22Rv1 (cell line): ENCODE measurements around the gene CRYZL1.
A peak's percentile ranks its signal among the peaks of the same experiment; 100 is the strongest.
"Not testable (repeated sequence)": the region's sequence is repeated elsewhere in the genome, so short reads cannot be mapped to it uniquely, and the experiment has no call there.

Source experiments
- H3K27ac ChIP-seq: fragments of 450-650 bp; 2 replicates; pipeline ENCODE4 v1.5.1; 2017
- CTCF ChIP-seq: fragments of 450-650 bp; IDR thresholded peaks from 2 replicates; pipeline ENCODE4 v1.5.1; 2017; ENCODE audit warnings: mild to moderate bottlenecking
- ZFX ChIP-seq: fragments of 450-650 bp; IDR thresholded peaks from 2 replicates; pipeline ENCODE4 v1.6.1; 2017; ENCODE audit warnings: antibody characterized with exemption, borderline replicate concordance

The CRYZL1 gene

GRCh38 chr21:33684068-33684467 lies 42.5 kb upstream of the CRYZL1 start:
- no peak overlapping the region for H3K27ac ChIP-seq
- TF ChIP-seq CTCF (no peak), ZFX (no peak)

DNA sequence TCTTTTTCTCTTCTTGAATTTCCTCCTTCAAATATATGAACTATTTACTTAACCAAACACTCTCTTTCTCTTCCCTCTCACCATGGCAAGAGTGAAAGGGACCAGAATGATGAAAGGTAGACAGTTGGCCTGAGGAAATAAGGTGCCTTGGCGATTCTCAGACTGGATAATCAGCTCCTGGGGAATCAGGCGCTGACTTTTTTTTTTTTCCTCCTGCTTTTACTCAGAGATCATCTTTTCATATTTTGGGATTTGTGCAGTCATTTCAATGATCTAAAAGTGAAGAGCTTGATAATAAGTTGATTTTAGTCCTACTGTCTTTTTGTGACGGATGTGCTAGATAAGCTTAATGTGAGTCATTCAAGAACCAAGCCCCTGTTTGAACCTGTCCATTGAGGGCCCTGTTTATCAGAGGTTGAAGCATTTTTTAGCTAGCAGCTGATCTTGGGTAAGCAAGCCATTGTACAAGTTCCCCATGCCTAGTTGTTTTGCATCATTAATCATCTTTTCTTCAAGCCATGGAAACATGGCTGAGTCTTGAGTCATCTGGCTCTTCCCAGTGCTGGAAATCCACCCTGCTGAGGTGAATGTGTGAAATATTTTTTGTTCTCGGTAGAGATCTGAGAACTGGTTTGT lies 41.6 kb upstream of the CRYZL1 start:
- TF ChIP-seq ZFX (no peak), CTCF (no peak)
- H3K27ac ChIP-seq = no peak overlapping the region

DNA sequence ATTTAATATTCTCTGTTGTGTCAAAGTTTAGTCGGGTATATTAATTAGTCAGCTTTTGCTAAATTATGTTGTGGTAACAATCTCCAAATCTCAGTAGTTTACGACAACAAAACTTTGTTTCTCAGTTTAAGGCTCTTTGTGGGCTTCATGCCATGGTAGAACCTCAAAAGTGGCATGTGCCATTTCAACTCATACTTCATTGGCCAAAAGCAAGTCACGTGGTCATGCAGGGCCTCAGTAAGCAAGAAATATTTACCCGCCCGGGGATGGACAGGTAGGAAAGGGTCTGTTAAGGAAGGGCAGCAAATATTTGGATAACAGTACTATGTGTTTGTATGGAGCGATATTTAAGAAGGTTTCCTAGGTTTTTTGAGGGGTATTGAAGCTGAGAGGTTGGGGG lies 39.3 kb upstream of the CRYZL1 start:
- no peak for TF ChIP-seq CTCF
- no peak for TF ChIP-seq ZFX
- no peak overlapping the region for H3K27ac ChIP-seq

- no peak for TF ChIP-seq ZFX
- no peak for TF ChIP-seq CTCF
These were observed 35.9 kb upstream of the CRYZL1 start for GRCh38 chr21:33677450-33677849.

DNA sequence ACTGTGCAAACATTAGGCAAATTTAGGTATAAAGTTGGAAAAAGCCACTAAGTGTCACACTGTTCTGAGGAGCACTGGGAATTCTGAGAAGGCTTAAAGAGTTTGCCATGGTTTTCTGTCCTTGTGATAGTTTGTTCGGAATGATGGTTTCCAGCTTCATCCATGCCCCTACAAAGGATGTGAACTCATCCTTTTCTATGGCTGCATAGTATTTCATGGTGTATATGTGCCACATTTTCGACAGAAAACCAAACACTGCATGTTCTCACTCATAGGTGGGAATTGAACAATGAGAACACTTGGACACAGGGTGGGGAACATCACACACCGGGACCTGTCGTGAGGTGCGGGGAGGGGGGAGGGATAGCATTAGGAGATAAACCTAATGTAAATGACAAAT lies 35.1 kb upstream of the CRYZL1 start:
- H3K27ac ChIP-seq = not testable (repeated sequence)

More at GRCh38 chr21:33677450-33677849, 35.9 kb upstream of the CRYZL1 start:
- 0 out of 2 replicates have a peak overlapping the region, but pooled peaks have one; percentile 77 for H3K27ac ChIP-seq

GRCh38 chr21:33674226-33674625 lies 32.7 kb upstream of the CRYZL1 start:
- no peak for TF ChIP-seq ZFX
- TF ChIP-seq CTCF = no peak

GRCh38 chr21:33673473-33673872 lies 31.9 kb upstream of the CRYZL1 start:
- TF ChIP-seq CTCF = no peak
- no peak for TF ChIP-seq ZFX
- H3K27ac ChIP-seq = no peak overlapping the region

More at GRCh38 chr21:33674226-33674625, 32.7 kb upstream of the CRYZL1 start:
- H3K27ac ChIP-seq = no peak overlapping the region
